CD4-positive, alpha-beta T cell (primary cell): ENCODE measurements around the gene MUC4. TPM values are rescaled to one million over a fixed set of nuclear protein-coding genes. Genes with fewer than 3 reads are reported as not detected.
"Not testable (repeated sequence)": the region's sequence is repeated elsewhere in the genome, so short reads cannot be mapped to it uniquely, and the experiment has no call there.

Experiments used
- ATAC-seq: fragments of 200-7000 bp; cut with Tn5 transposase; one replicate; pipeline ENCODE4 v1.10.0; 2022; ENCODE audit warnings: mild to moderate bottlenecking; ENCODE audit not compliant: poor library complexity
- CTCF ChIA-PET: fragments of 350-600 bp; sonication (Branson Sonifier 250); formaldehyde crosslinking; loops from one replicate; lab custom pipeline; 2021; ENCODE audit warnings: antibody characterized with exemption, inconsistent platforms; lab: Charles Lee
- POLR2A ChIA-PET: fragments of 350-600 bp; sonication (Branson Sonifier 250); formaldehyde crosslinking; loops from one replicate; lab custom pipeline; 2021; ENCODE audit warnings: antibody characterized with exemption, inconsistent platforms; lab: Charles Lee
- DNase-seq, 14 experiments: peaks; one replicate each; pipeline ENCODE4 v3.0.0-alpha.2; 2013 to 2020; ENCODE audit warnings: mixed read lengths in 2 of 14
- H3K27ac ChIP-seq, 2 donors: one replicate each; pipeline versions ENCODE4 v1.5.1 to v1.7.0; 2013; ENCODE audit warnings: low read length in 2 of 2, low read depth in 1 of 2, mild to moderate bottlenecking in 1 of 2
- H3K27me3 ChIP-seq, 2 experiments: 1 replicate in 1 of 2; 2 replicates in 1 of 2; pipeline versions ENCODE4 v1.6.1 to v1.7.0; 2013; ENCODE audit warnings: low read length in 2 of 2, control low read depth in 1 of 2, mild to moderate bottlenecking in 1 of 2, moderate library complexity in 1 of 2; ENCODE audit not compliant: insufficient read depth in 2 of 2, control insufficient read depth in 1 of 2
- H3K36me3 ChIP-seq: one replicate; pipeline ENCODE4 v1.6.1; 2013; ENCODE audit warnings: low read length, control low read depth; ENCODE audit not compliant: insufficient read depth
- H3K4me1 ChIP-seq: one replicate; pipeline ENCODE4 v1.6.1; 2013; ENCODE audit warnings: low read length, control low read depth; ENCODE audit not compliant: insufficient read depth
- H3K4me3 ChIP-seq: one replicate; pipeline ENCODE4 v1.5.1; 2013; ENCODE audit warnings: mild to moderate bottlenecking, low read length, moderate library complexity
- H3K9me3 ChIP-seq, 2 experiments: 1 replicate in 1 of 2; 2 replicates in 1 of 2; pipeline versions ENCODE4 v1.6.1 to v1.7.0; 2013; ENCODE audit warnings: low read length in 2 of 2, mild to moderate bottlenecking in 2 of 2, control low read depth in 1 of 2, moderate library complexity in 1 of 2; ENCODE audit not compliant: control insufficient read depth in 1 of 2, insufficient read depth in 1 of 2
- H3K27ac Mint-ChIP-seq: one replicate; pipeline ENCODE4 v1.8.0; 2020; ENCODE audit warnings: mixed read lengths
- H3K27me3 Mint-ChIP-seq: one replicate; pipeline ENCODE4 v1.8.0; 2021; ENCODE audit warnings: mixed read lengths
- H3K36me3 Mint-ChIP-seq: one replicate; pipeline ENCODE4 v1.8.0; 2021; ENCODE audit warnings: low read depth, mixed read lengths
- H3K4me1 Mint-ChIP-seq: one replicate; pipeline ENCODE4 v1.8.0; 2021; ENCODE audit warnings: low read depth, mixed read lengths
- H3K4me3 Mint-ChIP-seq: one replicate; pipeline ENCODE4 v1.8.0; 2020; ENCODE audit warnings: mild to moderate bottlenecking, mixed read lengths
- H3K9me3 Mint-ChIP-seq: one replicate; pipeline ENCODE4 v1.8.0; 2020; ENCODE audit warnings: mixed read lengths
- intact Hi-C, 2 experiments: fragments of 100-400 bp; cut with DNase I in 1 of 2; cut with micrococcal nuclease in 1 of 2; formaldehyde crosslinking; loops; one replicate each; pipeline versions ENCODE4 v1.15.1 to v1.9.0; 2023 to 2025; cut with DNase I, micrococcal nuclease
- total RNA-seq, 174 experiments: library from RNA in 2 of 174; stranded (reverse) in 2 of 174; gene quantifications; one replicate each; pipeline ENCODE4 v1.2.3 and lab custom pipeline; 2021 to 2026
- TF ChIP-seq, protein P1 (sequence below): fragments of 200-600 bp; IDR thresholded peaks from one replicate; pipeline ENCODE4 v1.8.0; 2022; ENCODE audit warnings: antibody characterized with exemption, mild to moderate bottlenecking

Gene MUC4
- total RNA-seq, 2 experiments from 2014 or later, result not detected

DNA sequence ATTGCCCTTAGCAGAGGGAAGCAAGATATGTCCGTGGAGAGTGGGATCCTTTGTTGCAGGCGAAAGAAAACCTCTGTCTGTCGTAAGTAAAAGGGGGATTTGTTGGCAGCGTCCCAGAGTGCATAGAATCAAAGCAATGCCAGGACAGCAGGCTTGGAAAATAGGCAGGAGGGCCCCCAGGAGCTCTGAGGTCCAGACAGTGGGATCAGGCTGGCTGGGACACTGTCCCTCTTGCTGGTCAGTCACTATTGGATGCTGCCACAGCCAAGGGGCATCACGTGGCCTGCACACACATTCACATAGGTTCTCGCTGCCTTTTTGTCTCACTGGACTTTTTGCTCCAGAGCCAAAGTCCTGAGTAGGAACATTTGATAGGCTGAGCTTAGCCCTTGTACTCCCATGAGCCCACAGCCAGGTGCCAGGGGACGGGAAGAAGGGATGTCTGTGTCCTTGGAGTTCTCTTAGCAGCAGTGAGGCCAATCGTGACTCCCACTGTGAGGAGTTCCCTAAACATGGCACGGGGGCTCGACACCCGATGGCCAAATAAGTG, 80.3 kb downstream of the MUC4 start:
- Mint-ChIP-seq H3K27me3 (no peaks in the 10 kb centered on the region), H3K9me3 (no peaks in the 10 kb centered on the region), H3K27ac (no peak overlapping the region), H3K36me3 (peaks cover 16% of the 10 kb centered on the region), H3K4me3 (no peak overlapping the region), H3K4me1 (no peaks in the 10 kb centered on the region)
- Histone ChIP-seq H3K27me3 (no peaks in the 10 kb centered on the region), H3K36me3 (peaks cover 8% of the 10 kb centered on the region), H3K4me1 (no peaks in the 10 kb centered on the region), H3K27ac (no peak overlapping the region), H3K9me3 (no peaks in the 10 kb centered on the region), H3K4me3 (no peak overlapping the region)
- CTCF ChIA-PET, result no interaction called here
- no peak for ATAC-seq
- DNase-seq, result peak in 1 of 14 experiments; percentile 26
- intact Hi-C loops, result no loop called here
- POLR2A ChIA-PET, result no interaction called here
- TF ChIP-seq, protein P1, sequence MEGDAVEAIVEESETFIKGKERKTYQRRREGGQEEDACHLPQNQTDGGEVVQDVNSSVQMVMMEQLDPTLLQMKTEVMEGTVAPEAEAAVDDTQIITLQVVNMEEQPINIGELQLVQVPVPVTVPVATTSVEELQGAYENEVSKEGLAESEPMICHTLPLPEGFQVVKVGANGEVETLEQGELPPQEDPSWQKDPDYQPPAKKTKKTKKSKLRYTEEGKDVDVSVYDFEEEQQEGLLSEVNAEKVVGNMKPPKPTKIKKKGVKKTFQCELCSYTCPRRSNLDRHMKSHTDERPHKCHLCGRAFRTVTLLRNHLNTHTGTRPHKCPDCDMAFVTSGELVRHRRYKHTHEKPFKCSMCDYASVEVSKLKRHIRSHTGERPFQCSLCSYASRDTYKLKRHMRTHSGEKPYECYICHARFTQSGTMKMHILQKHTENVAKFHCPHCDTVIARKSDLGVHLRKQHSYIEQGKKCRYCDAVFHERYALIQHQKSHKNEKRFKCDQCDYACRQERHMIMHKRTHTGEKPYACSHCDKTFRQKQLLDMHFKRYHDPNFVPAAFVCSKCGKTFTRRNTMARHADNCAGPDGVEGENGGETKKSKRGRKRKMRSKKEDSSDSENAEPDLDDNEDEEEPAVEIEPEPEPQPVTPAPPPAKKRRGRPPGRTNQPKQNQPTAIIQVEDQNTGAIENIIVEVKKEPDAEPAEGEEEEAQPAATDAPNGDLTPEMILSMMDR, result no peak

DNA sequence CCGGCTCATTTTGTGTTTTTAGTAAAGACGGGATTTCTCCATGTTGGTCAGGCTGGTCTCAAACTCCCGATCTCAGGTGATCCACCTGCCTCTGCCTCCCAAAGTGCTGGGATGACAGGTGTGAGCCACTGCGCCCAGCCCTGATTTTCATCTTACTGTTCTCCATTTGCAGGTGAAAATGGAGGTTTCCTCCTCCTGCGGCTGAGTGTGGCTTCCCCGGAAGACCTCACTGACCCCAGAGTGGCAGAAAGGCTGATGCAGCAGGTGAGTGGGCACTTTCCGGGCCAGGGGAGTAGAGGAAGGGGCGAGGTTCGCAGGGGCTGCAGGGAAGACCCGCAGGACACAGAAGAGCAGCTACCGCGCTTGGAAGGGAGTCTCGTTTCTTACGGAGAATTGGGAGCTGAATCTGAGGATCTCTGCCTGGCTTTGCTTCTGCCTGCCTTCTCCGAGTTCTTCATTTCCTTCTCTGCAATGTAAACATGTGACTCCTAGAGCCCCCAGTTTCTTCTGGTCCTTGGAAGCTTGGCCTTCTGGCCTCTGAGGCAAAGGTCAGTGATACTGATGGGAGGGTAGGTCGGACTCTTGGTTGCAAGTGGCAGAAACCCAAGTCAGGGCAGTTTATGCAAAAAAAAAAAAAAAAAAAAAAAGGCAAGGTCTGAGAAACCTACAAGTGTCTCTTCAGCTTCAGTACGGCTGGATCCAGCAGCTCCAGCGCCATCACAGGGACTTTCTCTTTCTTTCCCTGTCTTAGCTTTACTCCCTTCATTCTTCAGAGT, 82.1 kb downstream of the MUC4 start:
- Mint-ChIP-seq H3K36me3 (peaks cover 5% of the 10 kb centered on the region), H3K9me3 (no peaks in the 10 kb centered on the region), H3K4me3 (no peak overlapping the region), H3K27me3 (no peaks in the 10 kb centered on the region), H3K27ac (no peak overlapping the region), H3K4me1 (no peaks in the 10 kb centered on the region)
- H3K4me3 ChIP-seq, result no peak overlapping the region
- no peaks in the 10 kb centered on the region for H3K27me3 ChIP-seq
- H3K9me3 ChIP-seq, result no peaks in the 10 kb centered on the region
- TF ChIP-seq, protein P1, result no peak
- ChIA-PET POLR2A (no interaction called here), CTCF (no interaction called here)
- ATAC-seq (no peak), DNase-seq (peak in 1 of 14 experiments; percentile 19)
- H3K4me1 ChIP-seq, result no peaks in the 10 kb centered on the region
- H3K27ac ChIP-seq, result no peak overlapping the region
- intact Hi-C loops, result no loop called here
- H3K36me3 ChIP-seq, result peaks cover 6% of the 10 kb centered on the region

DNA sequence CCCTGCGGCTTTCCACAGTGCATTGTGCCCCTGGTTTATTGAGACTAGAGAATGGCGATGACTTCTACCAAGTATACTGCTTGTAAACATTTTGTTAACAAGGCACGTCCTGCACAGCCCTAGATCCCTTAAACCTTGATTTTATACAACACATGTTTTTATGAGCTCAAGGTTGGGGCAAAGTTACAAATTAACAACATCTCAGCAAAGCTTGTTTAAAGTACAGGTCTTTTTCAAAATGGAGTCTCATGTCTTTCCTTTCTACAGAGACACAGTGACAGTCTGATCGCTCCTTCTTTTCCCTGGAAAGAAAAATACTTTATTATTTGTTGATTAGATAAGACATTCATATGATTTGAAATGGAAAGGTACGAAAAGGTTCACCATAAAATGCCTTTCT, 82.9 kb downstream of the MUC4 start:
- H3K27me3 Mint-ChIP-seq, intact Hi-C loops, H3K9me3 ChIP-seq, H3K27me3 ChIP-seq, DNase-seq, ATAC-seq, H3K36me3 Mint-ChIP-seq, CTCF ChIA-PET, H3K36me3 ChIP-seq, H3K9me3 Mint-ChIP-seq, H3K4me3 Mint-ChIP-seq, H3K4me1 ChIP-seq, H3K27ac ChIP-seq, H3K4me1 Mint-ChIP-seq, POLR2A ChIA-PET, H3K4me3 ChIP-seq, H3K27ac Mint-ChIP-seq: not testable (repeated sequence)
